Neuronal stem cell (in vitro differentiated cells): ENCODE results near the gene UCMA.
A peak's percentile ranks its signal among the peaks of the same experiment; 100 is the strongest.

Experiments
- DNase-seq: peaks from one replicate; pipeline ENCODE4 v3.0.0-alpha.2; 2013; ENCODE audit warnings: low spot score
- H2AFZ ChIP-seq: one replicate; pipeline ENCODE4 v1.6.1; 2013; ENCODE audit warnings: mild to moderate bottlenecking, low read length, inconsistent platforms
- H2AK5ac ChIP-seq: 2 replicates; pipeline ENCODE4 v1.6.1; 2013; ENCODE audit warnings: low read depth, mild to moderate bottlenecking, inconsistent platforms, low read length, moderate library complexity, mixed read lengths
- H2BK120ac ChIP-seq: 2 replicates; pipeline ENCODE4 v1.6.1; 2013; ENCODE audit warnings: low read depth, mild to moderate bottlenecking, inconsistent platforms, low read length, moderate library complexity, mixed read lengths
- H2BK12ac ChIP-seq: one replicate; pipeline ENCODE4 v1.6.1; 2013; ENCODE audit warnings: low read length, inconsistent platforms
- H2BK15ac ChIP-seq: 2 replicates; pipeline ENCODE4 v1.6.1; 2013; ENCODE audit warnings: mild to moderate bottlenecking, low read length, inconsistent platforms, mixed read lengths
- H2BK5ac ChIP-seq: one replicate; pipeline ENCODE4 v1.6.1; 2013; ENCODE audit warnings: inconsistent platforms, mild to moderate bottlenecking, low read length, moderate library complexity
- H3K14ac ChIP-seq: one replicate; pipeline ENCODE4 v1.6.1; 2013; ENCODE audit warnings: low read length, inconsistent platforms
- H3K18ac ChIP-seq: 2 replicates; pipeline ENCODE4 v1.6.1; 2013; ENCODE audit warnings: low read length, inconsistent platforms
- H3K23ac ChIP-seq: 2 replicates; pipeline ENCODE4 v1.6.1; 2013; ENCODE audit warnings: low read depth, mild to moderate bottlenecking, mixed read lengths, low read length, inconsistent platforms; ENCODE audit not compliant: poor library complexity
- H3K27ac ChIP-seq: replicated peaks from 3 replicates; pipeline ENCODE4 v1.5.1; 2013; ENCODE audit warnings: low read length, inconsistent platforms
- H3K27me3 ChIP-seq, 3 experiments: 2 replicates each; pipeline ENCODE4 v1.6.1; 2013; ENCODE audit warnings: low read length in 3 of 3, mild to moderate bottlenecking in 2 of 3, inconsistent platforms in 1 of 3, low read depth in 1 of 3, mixed read lengths in 1 of 3, moderate library complexity in 1 of 3; ENCODE audit not compliant: control insufficient read depth in 3 of 3, insufficient read depth in 3 of 3
- H3K36me3 ChIP-seq, 2 donors: replicated peaks in 1 of 2; 2 replicates each; pipeline ENCODE4 v1.6.1; 2013; ENCODE audit warnings: low read length in 2 of 2; ENCODE audit not compliant: control insufficient read depth in 2 of 2, insufficient read depth in 2 of 2
- H3K4ac ChIP-seq: 2 replicates; pipeline ENCODE4 v1.6.1; 2013; ENCODE audit warnings: inconsistent platforms, mild to moderate bottlenecking, low read length, moderate library complexity
- H3K4me1 ChIP-seq, 2 donors: 1 replicate in 1 of 2; 2 replicates in 1 of 2; pipeline ENCODE4 v1.6.1; 2013; ENCODE audit warnings: low read length in 2 of 2, low read depth in 1 of 2; ENCODE audit not compliant: control insufficient read depth in 2 of 2, insufficient read depth in 1 of 2
- H3K4me2 ChIP-seq: one replicate; pipeline ENCODE4 v1.6.1; 2013; ENCODE audit warnings: mild to moderate bottlenecking, low read length, inconsistent platforms; ENCODE audit not compliant: insufficient read depth, poor library complexity, severe bottlenecking
- H3K4me3 ChIP-seq, 2 donors: 2 replicates each; pipeline ENCODE4 v1.5.1; 2013; ENCODE audit warnings: low read length in 2 of 2, mild to moderate bottlenecking in 2 of 2, inconsistent platforms in 1 of 2, moderate library complexity in 1 of 2
- H3K79me1 ChIP-seq: one replicate; pipeline ENCODE4 v1.6.1; 2013; ENCODE audit warnings: low read depth, mild to moderate bottlenecking, inconsistent platforms, low read length, moderate library complexity
- H3K9ac ChIP-seq: one replicate; pipeline ENCODE4 v1.6.1; 2013; ENCODE audit warnings: mild to moderate bottlenecking, low read depth, low read length, inconsistent platforms; ENCODE audit not compliant: poor library complexity
- H3K9me3 ChIP-seq, 2 donors: replicated peaks in 1 of 2; 2 replicates each; pipeline versions ENCODE3 to v1.6.1; 2013; ENCODE audit warnings: low read length in 2 of 2, mild to moderate bottlenecking in 2 of 2, inconsistent platforms in 1 of 2, low read depth in 1 of 2, mixed read lengths in 1 of 2, moderate library complexity in 1 of 2; ENCODE audit not compliant: control insufficient read depth in 2 of 2, insufficient read depth in 1 of 2
- H4K8ac ChIP-seq: one replicate; pipeline ENCODE4 v1.6.1; 2013; ENCODE audit warnings: low read depth, mild to moderate bottlenecking, inconsistent platforms, low read length, moderate library complexity
- H4K91ac ChIP-seq: one replicate; pipeline ENCODE4 v1.6.1; 2013; ENCODE audit warnings: low read length, low read depth, mild to moderate bottlenecking, inconsistent platforms; ENCODE audit not compliant: poor library complexity
- WGBS, 2 donors: extraction: QIAGEN DNeasy Blood & Tissue Kit; methylation state at CpG; one replicate each; pipeline ENCODE4 v1.1.7; 2013; ENCODE audit warnings: missing lambda C conversion rate in 2 of 2, mixed read lengths in 1 of 2; ENCODE audit not compliant: insufficient read length in 2 of 2, insufficient replicate concordance in 1 of 2; ENCODE audit errors: extremely low coverage in 2 of 2; 5-methylcytosine and 5-hydroxymethylcytosine counted together

UCMA gene

GRCh38 chr10:13206091-13206490, 28.1 kb downstream of the UCMA start:
- H2BK12ac ChIP-seq: no peak overlapping the region
- H3K4me3 ChIP-seq: no peak overlapping the region
- no CpG with 5 or more reads among the region's 9 CpGs for WGBS, 2 donors

GRCh38 chr10:13201132-13201531, 33.0 kb downstream of the UCMA start:
- no peak for DNase-seq
- Histone ChIP-seq H3K18ac (no peak overlapping the region), H3K23ac (no peak overlapping the region), H4K8ac (no peak overlapping the region), H3K4me3 (no peak overlapping the region), H3K9me3 (no peaks in the 10 kb centered on the region), H4K91ac (no peak overlapping the region), H2BK5ac (no peak overlapping the region), H3K27me3 (no peaks in the 10 kb centered on the region), H3K27ac (no peak overlapping the region), H2AK5ac (no peak overlapping the region), H2AFZ (no peak overlapping the region), H2BK15ac (no peak overlapping the region), H2BK12ac (no peak overlapping the region), H3K4ac (no peak overlapping the region), H3K36me3 (peaks cover 54 to 99% of the 10 kb centered on the region in 2 donors), H3K4me2 (no peak overlapping the region), H3K14ac (no peak overlapping the region), H3K4me1 (no peaks in the 10 kb centered on the region), H2BK120ac (no peak overlapping the region), H3K9ac (no peak overlapping the region), H3K79me1 (no peaks in the 10 kb centered on the region)
- no CpG with 5 or more reads among the region's 6 CpGs for whole genome bisulfite sequencing, 2 donors

More at GRCh38 chr10:13206091-13206490, 28.1 kb downstream of the UCMA start:
- Histone ChIP-seq H3K9me3 (peaks cover 0 to 7% of the 10 kb centered on the region in 2 donors), H3K18ac (no peak overlapping the region), H2BK15ac (no peak overlapping the region), H3K4ac (no peak overlapping the region), H4K91ac (no peak overlapping the region), H2AK5ac (no peak overlapping the region), H3K4me2 (no peak overlapping the region), H3K27ac (no peak overlapping the region), H3K9ac (peak overlapping the region; percentile 27), H3K36me3 (peaks cover 46 to 98% of the 10 kb centered on the region in 2 donors), H2BK5ac (no peak overlapping the region), H4K8ac (no peak overlapping the region), H2BK120ac (no peak overlapping the region), H3K27me3 (no peaks in the 10 kb centered on the region), H2AFZ (no peak overlapping the region), H3K23ac (no peak overlapping the region), H3K79me1 (no peaks in the 10 kb centered on the region), H3K14ac (no peak overlapping the region), H3K4me1 (no peaks in the 10 kb centered on the region)
- no peak for DNase-seq

- H3K27me3 ChIP-seq: no peaks in the 10 kb centered on the region
- no peak overlapping the region for H3K18ac ChIP-seq
- no peak overlapping the region for H4K8ac ChIP-seq
- no peak overlapping the region for H2BK120ac ChIP-seq
- H3K14ac ChIP-seq: no peak overlapping the region
- H2BK12ac ChIP-seq: no peak overlapping the region
- H2BK15ac ChIP-seq: no peak overlapping the region
- H3K36me3 ChIP-seq: peaks cover 38 to 100% of the 10 kb centered on the region in 2 donors
- no peak overlapping the region for H3K4me3 ChIP-seq
- no peak for DNase-seq
- H4K91ac ChIP-seq: no peak overlapping the region
- no peak overlapping the region for H3K4me2 ChIP-seq
- no peak overlapping the region for H2AFZ ChIP-seq
- no peaks in the 10 kb centered on the region for H3K4me1 ChIP-seq
- no peak overlapping the region for H3K4ac ChIP-seq
- H3K9ac ChIP-seq: no peak overlapping the region
- H3K27ac ChIP-seq: no peak overlapping the region
- no peaks in the 10 kb centered on the region for H3K9me3 ChIP-seq
- H3K23ac ChIP-seq: no peak overlapping the region
- no peaks in the 10 kb centered on the region for H3K79me1 ChIP-seq
- H2BK5ac ChIP-seq: no peak overlapping the region
- no peak overlapping the region for H2AK5ac ChIP-seq
- no CpG with 5 or more reads among the region's 6 CpGs for WGBS, 2 donors
Observed at GRCh38 chr10:13195016-13195415, 39.2 kb downstream of the UCMA start.

- Histone ChIP-seq H3K23ac (no peak overlapping the region), H3K4me2 (no peak overlapping the region), H2BK15ac (no peak overlapping the region), H3K9ac (no peak overlapping the region), H3K14ac (no peak overlapping the region), H2AFZ (no peak overlapping the region), H3K27ac (no peak overlapping the region), H3K27me3 (no peaks in the 10 kb centered on the region), H3K18ac (no peak overlapping the region), H2BK12ac (no peak overlapping the region), H3K9me3 (no peaks in the 10 kb centered on the region), H3K79me1 (no peaks in the 10 kb centered on the region), H3K4ac (no peak overlapping the region), H3K4me1 (no peaks in the 10 kb centered on the region), H4K91ac (no peak overlapping the region), H4K8ac (no peak overlapping the region), H3K36me3 (peaks cover 39 to 100% of the 10 kb centered on the region in 2 donors), H3K4me3 (no peak overlapping the region), H2BK120ac (no peak overlapping the region), H2BK5ac (no peak overlapping the region), H2AK5ac (no peak overlapping the region)
- no CpG with 5 or more reads among the region's 7 CpGs for WGBS, 2 donors
- DNase-seq: no peak
Observed at GRCh38 chr10:13193637-13194036, 40.5 kb downstream of the UCMA start.
